Activated T-cell treated with anti-CD3 and anti-CD28 coated beads, Interleukin-2, amount 50 U/mL, for 48 hours (primary cell): ENCODE measurements around the gene CHKA.

ENCODE experiments used
- DNase-seq, 2 experiments: peaks; one replicate each; pipeline ENCODE4 v3.0.0-alpha.2; 2020

CHKA gene

DNA sequence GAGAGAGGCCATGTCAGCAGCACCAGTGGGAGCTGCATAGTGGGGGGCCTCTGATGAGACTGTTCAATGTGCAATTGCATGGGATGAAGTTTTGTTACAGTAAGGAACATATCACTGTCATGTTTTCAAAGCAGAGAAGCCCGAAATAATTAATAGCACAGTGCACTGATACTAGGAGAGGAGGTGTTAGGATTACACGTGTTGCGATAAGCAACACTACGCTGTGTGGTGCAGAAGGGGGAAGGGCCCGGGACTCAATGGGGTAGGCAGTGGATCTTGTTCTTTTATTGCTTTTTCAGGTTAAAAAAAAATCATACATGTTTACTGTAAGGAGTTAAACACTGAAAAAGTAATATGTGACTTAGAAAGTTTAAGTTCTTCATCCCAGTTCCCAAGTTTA is 53.2 kb downstream of the CHKA start:
- DNase-seq, result no peak

DNA sequence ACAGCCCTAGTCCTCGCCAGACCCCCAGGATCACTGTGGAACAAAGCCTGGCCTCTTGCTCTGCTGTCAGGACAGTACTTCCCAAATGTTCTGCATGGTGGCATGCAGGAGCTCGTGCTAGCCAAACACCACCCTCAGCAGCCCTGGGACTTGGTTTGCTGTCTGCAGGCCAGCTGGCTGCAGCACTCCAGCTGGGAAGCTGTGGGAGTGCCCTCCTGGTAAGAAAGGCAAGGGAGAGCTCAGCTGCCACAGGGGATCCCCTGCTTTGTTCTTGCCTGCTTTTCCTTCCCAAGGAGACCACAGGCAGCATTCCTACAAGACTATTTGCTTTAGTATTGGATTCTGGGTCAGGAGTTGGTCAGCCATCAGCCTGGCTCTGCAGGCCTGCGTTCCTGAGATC is 54.4 kb downstream of the CHKA start:
- no peak for DNase-seq

DNA sequence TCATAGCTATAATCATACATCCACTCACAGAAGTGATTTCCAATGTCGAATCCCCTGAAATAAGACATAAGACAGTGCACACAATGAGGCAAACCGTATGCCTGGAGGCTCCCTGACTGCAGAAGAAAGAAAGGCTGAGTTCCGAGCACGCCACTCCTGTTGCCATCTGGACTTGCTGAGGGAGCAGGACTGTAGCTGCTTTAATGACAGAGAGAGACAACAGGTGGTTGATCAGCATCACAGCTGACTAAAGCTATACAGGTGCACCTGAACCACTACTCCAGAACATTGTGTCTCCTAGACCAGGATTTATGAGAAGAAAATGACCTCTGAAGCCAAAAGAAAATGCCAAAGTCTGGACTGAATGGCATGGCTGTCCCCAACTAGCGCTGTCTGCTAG is 55.3 kb downstream of the CHKA start:
- no peak for DNase-seq

- no peak for DNase-seq
Measured at GRCh38 chr11:68064926-68065325, 56.3 kb downstream of the CHKA start.

- DNase-seq, result no peak
Measured at GRCh38 chr11:68061508-68061907, 59.7 kb downstream of the CHKA start.

GRCh38 chr11:68057807-68058206 is 63.4 kb downstream of the CHKA start:
- no peak for DNase-seq

- no peak for DNase-seq
Measured at GRCh38 chr11:68056317-68057285, 64.6 kb downstream of the CHKA start.

GRCh38 chr11:68053981-68054812 is 67.0 kb downstream of the CHKA start:
- DNase-seq, result no peak

DNA sequence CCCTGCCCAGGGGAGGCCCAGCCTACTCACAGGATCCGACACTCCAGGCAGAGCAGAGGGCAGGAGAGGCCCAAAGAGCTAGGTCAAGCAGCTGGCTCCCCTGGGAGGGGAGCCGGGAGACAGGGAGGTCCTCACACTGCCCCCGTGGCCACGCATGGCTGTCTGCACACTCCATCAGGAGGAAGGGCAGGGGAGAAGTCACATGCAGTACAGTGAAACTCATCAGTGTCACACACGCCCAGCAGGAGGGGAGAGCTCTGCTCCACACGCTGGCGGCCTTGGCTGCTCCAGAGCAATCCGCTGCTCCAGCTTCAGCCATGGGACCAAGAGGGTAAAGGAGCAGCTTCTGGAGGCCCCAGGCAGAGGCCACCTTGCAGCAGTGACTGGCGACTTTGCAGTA is 68.1 kb downstream of the CHKA start:
- DNase-seq, result no peak

GRCh38 chr11:68052137-68052873 is 68.9 kb downstream of the CHKA start:
- no peak for DNase-seq

DNA sequence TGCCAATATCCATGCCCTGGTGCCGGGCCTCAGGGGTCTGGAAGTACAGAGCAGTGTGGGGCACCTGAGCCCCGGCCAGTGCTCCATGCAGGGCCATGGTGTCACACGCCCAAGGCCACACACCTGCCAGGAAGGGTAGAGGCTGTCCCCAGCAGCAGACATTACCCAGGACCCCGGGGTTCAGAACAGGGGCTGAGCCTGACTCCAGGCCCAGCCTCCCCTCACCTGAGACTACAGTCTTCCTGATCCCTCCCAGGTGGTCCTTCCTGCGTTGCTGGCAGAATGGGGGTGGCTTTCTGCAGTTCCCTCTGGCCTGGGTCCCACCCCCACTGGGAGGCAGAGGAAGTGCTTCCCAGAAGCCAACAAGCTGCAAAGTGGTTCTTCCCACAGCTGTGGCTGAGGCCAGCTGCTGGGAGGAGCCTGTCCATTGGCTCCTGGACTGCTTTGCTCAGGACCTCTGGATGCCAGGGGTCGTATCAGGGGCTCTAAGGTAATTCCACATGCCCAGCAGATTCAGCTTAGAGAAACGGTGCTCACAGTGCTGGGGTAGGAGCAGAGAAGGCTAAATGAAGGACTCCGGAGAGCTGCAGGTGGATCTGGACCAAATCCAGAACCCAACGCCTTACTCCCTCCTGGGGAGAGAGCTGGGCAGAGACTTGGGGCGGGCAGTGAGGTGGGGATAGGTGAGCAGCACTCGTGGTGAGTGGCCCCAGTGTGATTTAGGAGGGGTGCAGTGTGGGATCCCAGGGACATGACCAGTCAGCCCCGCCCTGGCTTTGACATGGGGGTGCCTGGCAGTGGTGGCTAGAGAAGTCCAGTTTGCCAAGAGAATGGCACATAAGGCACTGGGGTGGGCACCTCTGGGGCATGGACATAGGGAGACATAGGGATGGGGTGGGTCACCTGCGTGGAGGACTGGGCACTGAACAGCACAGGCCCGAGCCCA is 69.7 kb downstream of the CHKA start:
- peak in 1 of 2 experiments; percentile 15 for DNase-seq

DNA sequence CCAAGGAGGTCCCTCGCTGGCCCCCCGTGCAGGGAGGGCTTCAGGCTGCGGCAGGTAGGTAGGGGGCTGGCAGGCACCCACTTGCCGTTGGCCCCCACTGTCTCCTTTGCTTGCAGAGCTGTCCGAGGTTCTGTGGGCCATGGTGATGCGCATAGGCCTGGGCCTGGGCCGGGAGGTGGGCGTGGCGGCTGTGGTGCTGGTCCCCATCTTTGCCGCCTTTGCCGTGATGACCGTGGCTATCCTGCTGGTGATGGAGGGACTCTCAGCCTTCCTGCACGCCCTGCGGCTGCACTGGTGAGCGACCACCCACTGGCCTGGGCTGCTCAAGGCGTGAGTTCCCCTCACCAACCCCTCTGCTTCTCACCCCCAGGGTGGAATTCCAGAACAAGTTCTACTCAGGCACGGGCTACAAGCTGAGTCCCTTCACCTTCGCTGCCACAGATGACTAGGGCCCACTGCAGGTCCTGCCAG is 70.8 kb downstream of the CHKA start:
- DNase-seq, result no peak

DNA sequence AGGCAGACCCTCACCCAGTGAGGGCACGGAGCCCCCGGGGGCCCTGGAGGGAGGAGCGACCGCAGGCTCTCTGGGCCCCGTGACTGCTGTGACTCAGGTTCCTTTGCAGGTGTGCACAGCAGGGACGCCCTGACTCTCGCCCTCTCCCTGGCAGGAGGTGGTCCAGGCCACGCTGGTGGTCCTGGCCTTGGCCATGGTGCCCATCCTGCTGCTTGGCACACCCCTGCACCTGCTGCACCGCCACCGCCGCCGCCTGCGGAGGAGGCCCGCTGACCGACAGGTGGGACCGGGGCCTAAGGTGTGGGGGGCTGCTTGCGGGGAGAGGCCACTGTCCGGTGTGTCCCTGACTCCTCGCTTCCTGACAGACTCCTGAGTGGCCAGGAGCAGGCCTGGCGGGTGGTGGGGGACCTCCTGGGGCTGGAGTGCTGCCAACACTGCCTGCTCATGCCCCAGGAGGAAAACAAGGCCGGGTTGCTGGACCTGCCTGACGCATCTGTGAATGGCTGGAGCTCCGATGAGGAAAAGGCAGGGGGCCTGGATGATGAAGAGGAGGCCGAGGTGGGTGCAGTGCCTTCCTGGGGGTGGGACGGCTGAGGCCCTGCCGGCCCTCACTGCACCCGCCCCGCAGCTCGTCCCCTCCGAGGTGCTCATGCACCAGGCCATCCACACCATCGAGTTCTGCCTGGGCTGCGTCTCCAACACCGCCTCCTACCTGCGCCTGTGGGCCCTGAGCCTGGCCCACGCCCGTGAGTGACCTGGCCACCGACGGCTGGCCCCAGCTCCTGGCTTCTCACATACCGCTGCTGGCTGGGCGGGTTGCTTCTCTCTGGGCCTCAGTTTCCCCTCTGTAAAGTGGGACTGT is 71.4 kb downstream of the CHKA start:
- no peak for DNase-seq

- no peak for DNase-seq
Measured at GRCh38 chr11:68048681-68049508, 72.3 kb downstream of the CHKA start.

GRCh38 chr11:68047437-68048290 is 73.5 kb downstream of the CHKA start:
- DNase-seq, result no peak

- no peak for DNase-seq
Measured at GRCh38 chr11:68044898-68045351, 76.3 kb downstream of the CHKA start.

GRCh38 chr11:68044145-68044813 is 76.9 kb downstream of the CHKA start:
- no peak for DNase-seq
